HG02870 (cell line): ENCODE measurements around the gene HOXA10.

Experiments
- ATAC-seq: cut with Tn5 transposase; IDR thresholded peaks from one replicate; pipeline ENCODE4 v1.9.1; 2021; ENCODE audit warnings: mild to moderate bottlenecking, moderate library complexity; ENCODE audit not compliant: unreplicated experiment

HOXA10 gene

GRCh38 chr7:27157702-27158431, 16.3 kb downstream of the HOXA10 start:
- ATAC-seq, result no peak

GRCh38 chr7:27156916-27157701, 17.0 kb downstream of the HOXA10 start:
- no peak for ATAC-seq

GRCh38 chr7:27156508-27156898, 17.6 kb downstream of the HOXA10 start, which contains the start of gene HOXA7:
Gene HOXA7 (minus strand): TSS chr7:27156675. CDS start chr7:27156545, 130 bp downstream.
- ATAC-seq, result no peak

GRCh38 chr7:27155816-27156507, 18.2 kb downstream of the HOXA10 start:
- ATAC-seq, result no peak

GRCh38 chr7:27154901-27155815, 19.0 kb downstream of the HOXA10 start:
- ATAC-seq, result no peak

- no peak for ATAC-seq
Measured at GRCh38 chr7:27154369-27154768, 19.8 kb downstream of the HOXA10 start.

GRCh38 chr7:27153526-27153925, 20.6 kb downstream of the HOXA10 start:
- ATAC-seq, result no peak

GRCh38 chr7:27152816-27153442, 21.2 kb downstream of the HOXA10 start:
- no peak for ATAC-seq

- no peak for ATAC-seq
Measured at GRCh38 chr7:27151931-27152815, 21.9 kb downstream of the HOXA10 start, which contains the start of gene HOXA3. Gene HOXA3 (minus strand): TSS chr7:27152583. CDS start chr7:27110640, 41,943 bp downstream.

- no peak for ATAC-seq
Measured at GRCh38 chr7:27151341-27151930, 22.7 kb downstream of the HOXA10 start.

- ATAC-seq, result no peak
Measured at GRCh38 chr7:27150568-27151340, 23.4 kb downstream of the HOXA10 start.

- ATAC-seq, result no peak
Measured at GRCh38 chr7:27149842-27150567, 24.1 kb downstream of the HOXA10 start.

- ATAC-seq, result no peak
Measured at GRCh38 chr7:27148756-27149641, 25.1 kb downstream of the HOXA10 start.

- no peak for ATAC-seq
Measured at GRCh38 chr7:27148031-27148755, 25.9 kb downstream of the HOXA10 start.

- ATAC-seq, result no peak
Measured at GRCh38 chr7:27147199-27148030, 26.7 kb downstream of the HOXA10 start, which contains the start of gene HOXA6. Gene HOXA6 (minus strand): TSS chr7:27147774. CDS start chr7:27147749, 25 bp downstream.
